Suppressor macrophage treated with lipopolysaccharide for 1 hour (primary cell): ENCODE data around the gene GTPBP6.
"Not testable (repeated sequence)": the region's sequence is repeated elsewhere in the genome, so short reads cannot be mapped to it uniquely, and the experiment has no call there.

Source experiments
- DNase-seq, 3 donors: peaks; one replicate each; pipeline ENCODE4 v3.0.0-alpha.2; 2020 to 2022

Gene GTPBP6

GRCh38 chrX:334331-334891 lies 15.8 kb upstream of the GTPBP6 start:
- no peak for DNase-seq

DNA sequence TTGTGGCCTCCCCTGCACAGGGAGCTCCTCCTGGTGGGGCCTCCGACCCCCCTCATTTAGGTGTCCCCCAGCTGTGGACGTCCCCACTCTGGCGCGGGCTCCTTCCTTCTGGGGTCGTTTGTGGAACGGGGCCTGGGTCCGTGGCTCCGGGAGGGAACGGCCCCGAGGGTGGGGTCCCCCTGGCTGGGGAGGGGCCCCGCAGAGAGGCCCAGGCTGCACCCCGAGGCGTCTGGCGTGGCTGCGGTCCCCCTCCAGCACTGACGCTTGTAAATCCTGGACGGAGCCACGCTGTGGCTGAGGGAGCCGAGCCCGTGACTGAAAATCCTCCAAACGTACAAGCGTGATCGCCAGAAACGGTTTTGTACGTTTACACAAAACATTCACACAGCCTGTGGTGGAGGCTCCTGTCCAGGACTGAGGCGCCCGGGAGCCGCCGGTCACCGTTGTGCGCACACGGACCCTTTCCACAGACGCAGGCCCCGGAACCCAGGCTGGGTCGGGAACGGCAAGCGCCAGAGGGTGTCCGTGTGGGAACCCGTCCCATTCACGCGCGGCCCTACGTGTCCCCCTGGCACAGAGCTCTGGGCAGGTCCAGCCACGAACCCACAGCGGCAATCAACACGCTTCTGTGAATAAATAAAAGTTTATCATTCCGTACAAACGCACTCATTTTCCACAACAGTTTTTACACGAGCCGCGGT lies 15.2 kb upstream of the GTPBP6 start:
- no peak for DNase-seq

GRCh38 chrX:332916-333610 lies 14.5 kb upstream of the GTPBP6 start:
- DNase-seq, result no peak

DNA sequence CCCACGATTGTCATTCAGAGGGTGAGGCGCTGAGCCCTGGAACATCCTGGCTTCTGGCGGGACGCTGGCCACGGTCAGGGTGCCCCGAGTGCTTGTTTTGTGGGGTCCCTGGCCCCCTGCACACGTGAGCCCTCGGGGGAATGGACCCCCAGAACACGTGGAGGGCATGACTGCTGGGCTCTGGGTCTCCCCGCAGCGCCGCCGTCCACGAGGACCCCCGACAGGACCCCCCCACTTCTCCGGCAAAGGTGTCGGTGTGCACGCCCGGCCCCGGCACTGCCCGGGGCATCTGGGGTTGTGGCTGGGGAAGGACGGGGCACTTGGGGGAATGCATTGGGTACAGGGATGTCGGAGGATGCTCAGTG lies 13.9 kb upstream of the GTPBP6 start:
- no peak for DNase-seq

GRCh38 chrX:331825-332495 lies 13.4 kb upstream of the GTPBP6 start:
- no peak for DNase-seq

GRCh38 chrX:331151-331824 lies 12.7 kb upstream of the GTPBP6 start:
- DNase-seq, result peak in 2 of 3 donors; percentile 6 to 36

GRCh38 chrX:330726-331150 lies 12.1 kb upstream of the GTPBP6 start:
- no peak for DNase-seq

DNA sequence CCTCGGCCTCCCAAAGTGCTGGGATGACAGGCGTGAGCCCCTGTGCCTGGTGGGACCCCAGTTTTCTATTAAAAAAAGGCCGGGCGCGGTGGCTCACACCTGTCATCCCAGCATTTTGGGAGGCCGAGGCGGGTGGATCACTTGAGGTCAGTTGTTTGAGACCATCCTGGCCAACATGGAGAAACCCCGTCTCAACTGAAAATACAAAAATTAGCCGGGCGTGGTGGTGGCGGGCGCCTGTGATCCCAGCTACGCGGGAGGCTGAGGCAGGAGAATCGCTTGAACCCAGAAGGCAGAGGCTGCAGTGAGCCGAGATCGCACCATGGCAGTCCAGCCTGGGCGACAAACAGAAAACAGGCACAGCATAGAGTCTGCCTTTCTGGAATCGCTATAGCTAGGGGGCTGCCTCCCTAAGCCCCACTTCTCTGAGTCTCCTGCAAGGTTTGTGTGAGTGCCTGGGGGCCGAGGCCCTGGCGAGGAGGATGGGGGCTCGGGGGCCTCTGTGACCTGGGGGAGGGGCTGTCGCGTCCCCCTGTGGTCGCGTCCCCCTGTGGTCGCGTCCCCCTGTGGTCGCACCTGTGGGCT lies 11.6 kb upstream of the GTPBP6 start:
- DNase-seq, result not testable (repeated sequence)

DNA sequence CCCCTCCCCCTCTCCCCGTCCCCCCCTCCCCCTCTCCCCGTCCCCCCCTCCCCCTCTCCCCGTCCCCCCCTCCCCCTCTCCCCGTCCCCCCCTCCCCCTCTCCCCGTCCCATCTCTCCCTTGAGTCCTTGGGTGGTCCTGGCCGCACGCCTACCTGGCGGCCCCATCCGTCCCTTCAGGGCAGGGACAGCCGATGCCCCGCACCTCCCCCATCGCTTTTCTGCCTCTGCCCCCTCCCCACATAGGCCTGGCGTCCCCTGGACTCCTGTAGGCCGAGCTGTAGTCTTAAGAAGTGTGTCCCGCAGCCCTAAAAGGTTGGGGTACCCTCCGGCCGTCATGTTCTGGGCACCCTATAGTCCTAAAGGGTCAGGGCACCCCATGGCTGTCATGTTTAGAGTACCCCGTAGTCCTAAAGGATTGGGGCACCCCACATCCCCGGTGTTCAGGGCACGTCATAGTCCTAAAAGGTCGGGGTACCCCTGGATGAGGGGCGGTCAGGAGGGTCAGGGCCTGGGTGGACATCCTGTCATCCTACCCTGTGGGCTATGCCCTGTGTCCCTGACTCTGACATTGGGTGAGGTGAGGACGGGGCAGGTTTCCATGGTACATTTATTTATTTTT lies 10.8 kb upstream of the GTPBP6 start:
- DNase-seq, result no peak

GRCh38 chrX:327660-328126 lies 9.1 kb upstream of the GTPBP6 start:
- DNase-seq, result no peak

GRCh38 chrX:324664-325063 lies 6.1 kb upstream of the GTPBP6 start:
- peak; percentile 23 to 46 (median 23) for DNase-seq

DNA sequence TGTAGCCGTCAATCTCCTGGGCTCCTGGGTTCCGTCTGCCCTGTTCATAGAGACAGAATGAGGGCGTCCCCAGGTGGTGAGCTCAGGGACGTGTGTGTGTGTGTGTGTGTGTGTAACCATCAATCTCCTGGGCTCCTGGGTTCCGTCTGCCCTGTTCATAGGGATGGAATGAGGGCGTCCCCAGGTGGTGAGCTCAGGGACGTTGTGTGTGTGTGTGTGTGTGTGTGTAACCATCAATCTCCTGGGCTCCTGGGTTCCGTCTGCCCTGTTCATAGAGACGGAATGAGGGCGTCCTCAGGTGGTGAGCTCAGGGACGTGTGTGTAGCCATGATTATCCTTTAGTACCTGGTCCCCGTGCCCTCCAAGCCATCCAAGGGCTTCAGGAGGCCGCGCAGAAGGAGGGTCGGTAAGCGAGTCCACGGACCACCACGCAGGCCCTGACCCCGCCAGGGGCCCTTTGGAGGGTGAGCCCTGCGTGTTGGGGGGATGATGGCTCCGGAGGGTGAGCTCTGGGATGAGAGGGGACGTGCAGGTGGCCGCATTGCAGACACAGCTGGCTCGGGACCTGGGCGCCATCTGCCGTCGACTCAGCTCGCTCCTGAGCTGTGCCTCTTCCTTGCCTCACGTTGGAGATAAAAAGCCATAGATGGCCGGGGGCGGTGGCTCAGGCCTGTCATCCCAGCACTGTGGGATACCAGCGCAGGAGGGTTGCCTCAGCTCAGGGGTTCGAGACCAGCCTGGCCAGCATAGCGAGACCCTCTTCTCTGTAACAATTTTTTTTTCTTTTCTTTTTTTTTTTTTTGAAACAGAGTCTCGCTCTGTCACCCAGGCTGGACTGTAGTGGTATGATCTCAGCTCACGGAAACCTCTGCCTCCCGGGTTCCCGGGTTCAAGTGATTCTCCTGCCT lies 5.4 kb upstream of the GTPBP6 start:
- peak; percentile 19 to 34 (median 34) for DNase-seq

GRCh38 chrX:320126-320783 lies 1.7 kb upstream of the GTPBP6 start:
- DNase-seq, result peak; percentile 36 to 43 (median 41)

- DNase-seq, result peak in 1 of 3 donors; percentile 10
Observed at GRCh38 chrX:319579-320125, 1.1 kb upstream of the GTPBP6 start.

DNA sequence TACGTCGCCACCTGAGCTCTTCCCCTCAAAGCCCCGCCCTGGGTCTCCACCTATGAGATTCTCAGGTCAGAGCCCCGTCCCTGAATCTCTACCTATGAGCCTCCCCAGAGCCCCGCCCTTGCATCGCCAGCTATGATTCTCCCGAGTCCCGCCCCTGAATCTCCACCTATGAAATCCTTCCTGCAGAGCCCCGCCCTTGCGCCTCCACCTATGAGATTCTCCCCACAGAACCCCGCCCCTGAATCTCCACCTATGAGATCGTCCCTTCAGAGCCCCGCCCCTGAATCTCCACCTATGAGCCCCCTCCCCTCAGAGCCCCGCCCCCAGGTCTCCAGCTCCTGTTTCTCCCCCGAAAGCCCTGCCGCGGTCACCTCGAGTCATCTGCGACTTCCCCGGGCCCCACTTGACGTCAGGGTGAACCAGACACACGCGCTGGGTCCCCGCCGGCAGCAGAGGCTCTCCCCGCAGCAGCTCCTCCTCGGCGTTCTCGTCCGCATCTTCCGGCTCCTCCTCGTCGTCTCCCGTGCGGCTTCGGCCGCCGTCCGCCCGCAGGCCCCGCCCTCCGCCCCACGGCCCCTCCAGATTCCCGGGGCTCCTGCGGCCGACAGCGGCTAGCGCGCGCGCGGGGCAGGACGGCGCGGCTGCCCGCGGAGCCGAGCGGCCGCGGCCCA lies 393 bp downstream of the GTPBP6 start:
- DNase-seq, result peak; percentile 99 to 100 (median 99)

GRCh38 chrX:317424-318067 lies 1.1 kb downstream of the GTPBP6 start:
- peak; percentile 28 to 97 (median 91) for DNase-seq

DNA sequence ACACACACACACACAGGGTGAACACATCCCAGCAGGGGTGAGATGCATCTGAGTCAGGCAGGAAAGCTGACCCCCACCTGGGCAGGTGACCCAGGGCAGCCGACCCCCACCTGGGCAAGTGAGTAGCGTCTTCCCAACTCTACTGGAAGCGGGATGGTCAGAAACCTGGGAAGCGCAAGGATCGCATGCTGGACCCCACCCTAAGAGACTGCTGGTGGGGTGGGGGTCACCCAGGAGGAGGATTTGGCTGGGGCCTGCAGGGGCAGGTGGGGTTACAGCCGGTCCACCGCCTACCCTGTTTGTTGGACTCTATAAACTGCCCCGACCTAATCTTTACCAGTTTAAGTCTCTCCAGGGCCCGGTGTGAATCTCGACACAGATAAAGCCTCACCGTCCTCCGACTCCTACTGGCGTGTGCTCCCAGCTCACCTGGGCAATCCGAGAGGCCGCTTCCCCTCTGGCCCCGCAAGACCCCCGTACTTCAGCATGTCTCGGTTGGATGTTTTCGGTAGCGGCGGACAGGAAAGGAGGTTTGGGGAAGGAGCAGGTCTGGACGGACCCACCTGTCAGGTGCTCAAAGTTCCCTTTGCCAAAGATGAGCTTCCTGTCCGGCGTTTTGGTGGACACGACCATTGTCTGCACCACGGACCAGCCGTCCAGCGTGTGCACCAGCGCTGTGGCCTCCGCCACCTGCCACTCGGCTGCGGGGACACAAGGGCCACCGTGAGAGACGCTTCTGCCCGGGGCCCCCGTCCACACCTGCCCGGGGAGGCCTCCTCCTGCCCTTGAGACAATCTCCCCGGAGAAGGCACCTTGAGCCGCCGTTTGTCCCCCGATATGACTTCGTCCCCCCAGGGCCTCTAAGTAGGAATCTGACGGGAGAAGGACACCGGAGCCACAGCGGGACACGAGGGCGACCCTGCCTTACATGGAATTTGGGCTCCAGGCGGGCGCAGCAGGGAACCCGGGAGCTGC lies 2.0 kb downstream of the GTPBP6 start:
- no peak for DNase-seq
